MM.1S (cell line): ENCODE data around the gene PRSS38.

Experiments
- DNase-seq: peaks from one replicate; pipeline ENCODE4 v3.0.0-alpha.2; 2015
- H2AFZ ChIP-seq: fragments of 300-600 bp; sonication (generic); 2 replicates; pipeline ENCODE4 v1.6.0; 2016; ENCODE audit warnings: antibody characterized with exemption, low read length
- H3F3A ChIP-seq: fragments of 300-600 bp; sonication (generic); 2 replicates; pipeline ENCODE4 v1.6.1; 2016; ENCODE audit warnings: mild to moderate bottlenecking, antibody characterized with exemption, low read length, moderate library complexity, mixed read lengths; ENCODE audit not compliant: insufficient read depth
- H3K27ac ChIP-seq: fragments of 300-600 bp; sonication (generic); 2 replicates; pipeline ENCODE4 v1.5.1; 2016; ENCODE audit warnings: mild to moderate bottlenecking, low read length
- H3K27me3 ChIP-seq: fragments of 300-600 bp; sonication (generic); replicated peaks from 2 replicates; pipeline ENCODE4 v1.6.0; 2016; ENCODE audit warnings: low read length; ENCODE audit not compliant: insufficient read depth
- H3K36me3 ChIP-seq: fragments of 300-600 bp; sonication (generic); replicated peaks from 2 replicates; pipeline ENCODE4 v1.6.1; 2016; ENCODE audit warnings: mild to moderate bottlenecking, low read length, mixed read lengths; ENCODE audit not compliant: insufficient read depth
- H3K4me1 ChIP-seq: fragments of 300-600 bp; sonication (generic); 2 replicates; pipeline ENCODE4 v1.6.1; 2016; ENCODE audit warnings: low read length, mixed read lengths
- H3K4me2 ChIP-seq: fragments of 300-600 bp; sonication (generic); 2 replicates; pipeline ENCODE4 v1.6.0; 2016; ENCODE audit warnings: low read depth, low read length
- H3K4me3 ChIP-seq: fragments of 300-600 bp; sonication (generic); 2 replicates; pipeline ENCODE4 v1.5.1; 2016; ENCODE audit warnings: low read length, mixed read lengths
- H3K79me2 ChIP-seq: fragments of 300-600 bp; sonication (generic); 2 replicates; pipeline ENCODE4 v1.6.1; 2016; ENCODE audit warnings: mixed run types, low read length, mixed read lengths
- H3K9ac ChIP-seq: fragments of 300-600 bp; sonication (generic); 2 replicates; pipeline ENCODE4 v1.6.1; 2016; ENCODE audit warnings: low read length, mixed read lengths
- H3K9me2 ChIP-seq: fragments of 300-600 bp; sonication (generic); replicated peaks from 2 replicates; pipeline ENCODE4 v1.6.1; 2016; ENCODE audit warnings: mild to moderate bottlenecking, low read length, mixed read lengths; ENCODE audit not compliant: insufficient read depth
- H3K9me3 ChIP-seq: fragments of 300-600 bp; sonication (generic); replicated peaks from 2 replicates; pipeline ENCODE4 v1.6.1; 2016; ENCODE audit warnings: mild to moderate bottlenecking, low read length, mixed read lengths; ENCODE audit not compliant: insufficient read depth
- H4K20me1 ChIP-seq: fragments of 300-600 bp; sonication (generic); 2 replicates; pipeline ENCODE4 v1.6.1; 2016; ENCODE audit warnings: mild to moderate bottlenecking, low read length, moderate library complexity, mixed read lengths; ENCODE audit not compliant: insufficient read depth
- EZH2 ChIP-seq: fragments of 300-600 bp; sonication (generic); optimal IDR thresholded peaks from 2 replicates; pipeline ENCODE3; 2017; ENCODE audit warnings: low read depth, mild to moderate bottlenecking, antibody characterized with exemption, low read length, mixed read lengths
- EZH2phosphoT487 ChIP-seq: fragments of 300-600 bp; sonication (generic); IDR thresholded peaks from 2 replicates; pipeline ENCODE4 v1.6.1; 2018; ENCODE audit warnings: antibody characterized with exemption, low read length
- TF ChIP-seq, protein P1 (sequence below): fragments of 300-600 bp; sonication (generic); IDR thresholded peaks from 2 replicates; pipeline ENCODE4 v1.5.1; 2016; ENCODE audit warnings: antibody characterized with exemption, low read length, mixed read lengths

Gene PRSS38

DNA sequence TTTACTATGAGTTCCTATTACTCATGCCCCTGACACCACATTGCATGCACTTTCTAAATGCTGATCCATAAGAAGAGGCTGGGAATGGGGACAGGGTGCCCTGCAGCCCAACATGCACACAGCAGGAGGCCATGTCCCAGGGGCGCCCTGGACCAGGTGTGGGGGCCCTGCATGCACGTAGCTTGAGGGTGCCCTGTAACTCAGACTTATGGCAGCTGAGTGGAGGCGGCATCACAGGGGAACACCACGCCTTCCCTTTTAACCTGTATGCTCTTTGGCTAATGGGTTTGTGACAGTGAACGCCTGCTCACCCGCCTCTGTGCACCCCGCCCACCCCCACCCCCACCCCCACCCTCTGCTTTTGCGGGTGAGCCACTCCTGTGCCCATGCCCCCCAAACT is 44.1 kb upstream of the PRSS38 start:
- H2AFZ ChIP-seq = no peak overlapping the region
- H3F3A ChIP-seq = no peaks in the 10 kb centered on the region
- H3K9ac ChIP-seq = no peak overlapping the region
- TF ChIP-seq, protein P1, sequence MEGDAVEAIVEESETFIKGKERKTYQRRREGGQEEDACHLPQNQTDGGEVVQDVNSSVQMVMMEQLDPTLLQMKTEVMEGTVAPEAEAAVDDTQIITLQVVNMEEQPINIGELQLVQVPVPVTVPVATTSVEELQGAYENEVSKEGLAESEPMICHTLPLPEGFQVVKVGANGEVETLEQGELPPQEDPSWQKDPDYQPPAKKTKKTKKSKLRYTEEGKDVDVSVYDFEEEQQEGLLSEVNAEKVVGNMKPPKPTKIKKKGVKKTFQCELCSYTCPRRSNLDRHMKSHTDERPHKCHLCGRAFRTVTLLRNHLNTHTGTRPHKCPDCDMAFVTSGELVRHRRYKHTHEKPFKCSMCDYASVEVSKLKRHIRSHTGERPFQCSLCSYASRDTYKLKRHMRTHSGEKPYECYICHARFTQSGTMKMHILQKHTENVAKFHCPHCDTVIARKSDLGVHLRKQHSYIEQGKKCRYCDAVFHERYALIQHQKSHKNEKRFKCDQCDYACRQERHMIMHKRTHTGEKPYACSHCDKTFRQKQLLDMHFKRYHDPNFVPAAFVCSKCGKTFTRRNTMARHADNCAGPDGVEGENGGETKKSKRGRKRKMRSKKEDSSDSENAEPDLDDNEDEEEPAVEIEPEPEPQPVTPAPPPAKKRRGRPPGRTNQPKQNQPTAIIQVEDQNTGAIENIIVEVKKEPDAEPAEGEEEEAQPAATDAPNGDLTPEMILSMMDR = no peak
- TF ChIP-seq EZH2phosphoT487 (no peak), EZH2 (no peak)
- no peak overlapping the region for H3K27ac ChIP-seq
- no peaks in the 10 kb centered on the region for H3K9me3 ChIP-seq
- no peaks in the 10 kb centered on the region for H3K27me3 ChIP-seq
- no peaks in the 10 kb centered on the region for H3K79me2 ChIP-seq
- no peak for DNase-seq
- H3K9me2 ChIP-seq = no peaks in the 10 kb centered on the region
- H3K4me1 ChIP-seq = no peaks in the 10 kb centered on the region
- H3K4me3 ChIP-seq = no peak overlapping the region
- H3K4me2 ChIP-seq = no peak overlapping the region
- H3K36me3 ChIP-seq = peaks cover 6% of the 10 kb centered on the region; the same call in 1 of the 2 replicates
- H4K20me1 ChIP-seq = no peaks in the 10 kb centered on the region

DNA sequence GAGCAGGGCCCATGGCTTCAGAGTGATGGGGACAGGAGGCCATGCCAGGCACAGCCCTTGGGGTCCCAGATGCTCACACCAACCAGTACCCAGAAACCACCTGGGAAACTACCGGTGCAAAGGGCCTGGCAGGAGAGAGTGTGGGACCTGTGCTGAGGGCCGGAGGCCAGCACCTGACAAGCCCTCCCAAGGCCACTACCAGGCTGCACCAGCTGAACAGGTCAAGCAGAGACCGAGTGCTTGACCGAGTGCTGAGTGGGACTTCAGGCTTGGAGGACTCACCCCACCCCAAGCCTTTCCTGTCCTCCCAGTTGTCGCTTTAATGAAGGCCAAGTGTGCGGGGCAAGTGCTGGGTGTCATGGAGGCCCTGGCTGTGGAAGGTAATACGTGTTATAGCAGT is 43.7 kb upstream of the PRSS38 start:
- Histone ChIP-seq H3K9ac (no peak overlapping the region), H3K9me3 (no peaks in the 10 kb centered on the region), H4K20me1 (no peaks in the 10 kb centered on the region), H3K4me2 (no peak overlapping the region), H3K27me3 (no peaks in the 10 kb centered on the region), H3K36me3 (peaks cover 6% of the 10 kb centered on the region; the same call in 1 of the 2 replicates), H3K79me2 (no peaks in the 10 kb centered on the region), H3K9me2 (no peaks in the 10 kb centered on the region), H3K27ac (no peak overlapping the region), H3K4me1 (no peaks in the 10 kb centered on the region), H3K4me3 (no peak overlapping the region), H2AFZ (no peak overlapping the region), H3F3A (no peaks in the 10 kb centered on the region)
- no peak for DNase-seq
- TF ChIP-seq, protein P1 = no peak
- TF ChIP-seq EZH2phosphoT487 = no peak
- TF ChIP-seq EZH2 = no peak

DNA sequence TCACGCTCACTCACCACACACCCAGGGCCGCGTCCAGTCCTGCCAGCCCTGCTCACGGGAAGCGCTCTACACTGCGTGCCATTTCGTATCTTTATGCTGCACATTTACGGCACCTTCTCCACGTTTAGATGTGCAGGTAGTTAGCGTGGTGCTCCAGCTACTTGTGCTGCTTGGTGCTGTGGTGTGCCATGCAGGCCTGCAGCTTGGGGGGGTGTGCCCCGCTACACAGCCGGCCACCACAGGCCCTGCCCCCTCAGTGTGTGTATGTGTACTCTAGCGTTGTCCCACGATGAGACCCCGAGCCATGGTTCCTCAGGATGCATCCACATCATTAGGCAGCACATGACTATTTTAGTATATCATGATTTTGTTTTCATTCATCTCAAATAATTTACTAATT is 41.9 kb upstream of the PRSS38 start:
- Histone ChIP-seq H3K4me1 (no peaks in the 10 kb centered on the region), H3F3A (no peaks in the 10 kb centered on the region), H3K4me2 (no peak overlapping the region), H3K27me3 (no peaks in the 10 kb centered on the region), H3K9me3 (no peaks in the 10 kb centered on the region), H2AFZ (no peak overlapping the region), H3K79me2 (no peaks in the 10 kb centered on the region), H4K20me1 (no peaks in the 10 kb centered on the region), H3K27ac (no peak overlapping the region), H3K9ac (no peak overlapping the region), H3K36me3 (no peaks in the 10 kb centered on the region), H3K4me3 (no peak overlapping the region), H3K9me2 (no peaks in the 10 kb centered on the region)
- TF ChIP-seq, protein P1 = no peak
- no peak for TF ChIP-seq EZH2
- TF ChIP-seq EZH2phosphoT487 = no peak
- no peak for DNase-seq
